ENCODE data around the gene LPIN2.

The LPIN2 gene

DNA sequence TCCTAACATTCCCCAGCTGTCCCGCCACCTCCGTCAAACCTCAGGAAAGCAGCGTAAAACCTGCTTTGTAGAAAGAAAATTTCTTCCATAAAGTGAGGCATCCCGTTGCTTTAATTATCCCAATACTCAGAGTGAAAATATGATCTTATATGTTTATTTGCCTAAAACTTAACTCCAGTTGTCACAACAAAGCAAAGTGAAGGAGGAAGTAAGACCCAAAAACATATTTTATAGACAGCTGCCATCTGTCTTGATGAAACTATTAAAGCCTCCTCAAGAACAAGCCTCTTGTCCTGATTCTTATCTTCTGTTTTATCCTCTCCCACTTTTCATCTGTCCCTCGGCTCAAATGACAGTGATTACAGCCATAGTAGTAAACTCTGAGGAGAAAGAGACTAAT is 28.9 kb upstream of the LPIN2 start:
- Histone ChIP-seq H3K27ac (no peak overlapping the region), H3K4me3 (no peak overlapping the region), H3K9me3 (no peaks in the 10 kb centered on the region), H3K4me1 (peaks cover 0 to 8% (median 2%) of the 10 kb centered on the region in 4 donors), H3K27me3 (no peaks in the 10 kb centered on the region), H3K36me3 (no peaks in the 10 kb centered on the region)
- TF ChIP-seq, protein P1, sequence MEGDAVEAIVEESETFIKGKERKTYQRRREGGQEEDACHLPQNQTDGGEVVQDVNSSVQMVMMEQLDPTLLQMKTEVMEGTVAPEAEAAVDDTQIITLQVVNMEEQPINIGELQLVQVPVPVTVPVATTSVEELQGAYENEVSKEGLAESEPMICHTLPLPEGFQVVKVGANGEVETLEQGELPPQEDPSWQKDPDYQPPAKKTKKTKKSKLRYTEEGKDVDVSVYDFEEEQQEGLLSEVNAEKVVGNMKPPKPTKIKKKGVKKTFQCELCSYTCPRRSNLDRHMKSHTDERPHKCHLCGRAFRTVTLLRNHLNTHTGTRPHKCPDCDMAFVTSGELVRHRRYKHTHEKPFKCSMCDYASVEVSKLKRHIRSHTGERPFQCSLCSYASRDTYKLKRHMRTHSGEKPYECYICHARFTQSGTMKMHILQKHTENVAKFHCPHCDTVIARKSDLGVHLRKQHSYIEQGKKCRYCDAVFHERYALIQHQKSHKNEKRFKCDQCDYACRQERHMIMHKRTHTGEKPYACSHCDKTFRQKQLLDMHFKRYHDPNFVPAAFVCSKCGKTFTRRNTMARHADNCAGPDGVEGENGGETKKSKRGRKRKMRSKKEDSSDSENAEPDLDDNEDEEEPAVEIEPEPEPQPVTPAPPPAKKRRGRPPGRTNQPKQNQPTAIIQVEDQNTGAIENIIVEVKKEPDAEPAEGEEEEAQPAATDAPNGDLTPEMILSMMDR (IDR thresholded peaks at IDR 0.05): no peak
- intact Hi-C loops (cut with DNase I; ENCODE audit: low total_unique reads): no loop called here
- no peak for DNase-seq

DNA sequence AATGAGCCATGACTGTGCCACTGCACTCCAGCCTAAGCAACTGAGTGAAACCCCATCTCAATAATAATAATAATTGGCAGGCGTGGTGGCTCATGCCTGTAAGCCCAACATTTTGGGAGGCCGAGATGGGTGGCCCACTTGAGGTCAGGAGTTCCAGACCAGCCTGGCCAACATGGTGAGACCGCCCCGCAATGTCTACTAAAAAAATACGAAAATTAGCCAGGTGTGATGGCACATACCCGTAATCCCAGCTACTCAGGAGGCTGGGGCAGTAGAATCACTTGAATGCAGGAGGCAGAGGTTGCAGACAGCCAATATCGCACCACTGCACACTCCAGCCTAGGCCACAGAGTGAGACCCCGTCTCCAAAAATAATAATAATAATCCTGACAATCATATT is 27.9 kb upstream of the LPIN2 start:
- TF ChIP-seq, protein P1 (IDR thresholded peaks at IDR 0.05): no peak
- intact Hi-C loops (cut with DNase I; ENCODE audit: low total_unique reads): no loop called here

DNA sequence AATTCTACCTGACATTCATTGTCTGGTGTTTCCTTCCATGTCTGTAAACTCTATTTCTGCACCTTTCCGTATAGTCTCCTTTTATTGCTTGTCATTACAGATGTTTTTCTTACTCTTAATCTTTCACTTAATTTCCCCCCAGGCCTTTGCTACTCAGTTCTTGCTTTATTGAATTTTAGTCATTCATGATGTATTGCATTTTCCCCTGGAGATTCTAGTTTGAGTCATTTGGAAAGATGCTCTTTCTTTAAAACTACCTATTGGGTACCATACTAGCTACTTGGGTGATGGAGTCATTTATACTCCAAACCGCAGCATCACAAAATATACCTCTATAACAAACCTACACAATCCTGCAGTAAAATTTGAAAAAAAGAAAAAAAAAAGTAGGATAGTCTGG is 27.2 kb upstream of the LPIN2 start:
- intact Hi-C loops (cut with DNase I; ENCODE audit: low total_unique reads): no loop called here
- TF ChIP-seq, protein P1 (IDR thresholded peaks at IDR 0.05): no peak

More for the DNA sequence above, 27.9 kb upstream of the LPIN2 start:
- H3K4me1 ChIP-seq: peaks cover 0 to 8% (median 2%) of the 10 kb centered on the region in 4 donors
- no peak overlapping the region for H3K27ac ChIP-seq
- no peak overlapping the region for H3K4me3 ChIP-seq
- no peaks in the 10 kb centered on the region for H3K36me3 ChIP-seq
- no peak for DNase-seq
- H3K9me3 ChIP-seq: no peaks in the 10 kb centered on the region
- no peaks in the 10 kb centered on the region for H3K27me3 ChIP-seq

DNA sequence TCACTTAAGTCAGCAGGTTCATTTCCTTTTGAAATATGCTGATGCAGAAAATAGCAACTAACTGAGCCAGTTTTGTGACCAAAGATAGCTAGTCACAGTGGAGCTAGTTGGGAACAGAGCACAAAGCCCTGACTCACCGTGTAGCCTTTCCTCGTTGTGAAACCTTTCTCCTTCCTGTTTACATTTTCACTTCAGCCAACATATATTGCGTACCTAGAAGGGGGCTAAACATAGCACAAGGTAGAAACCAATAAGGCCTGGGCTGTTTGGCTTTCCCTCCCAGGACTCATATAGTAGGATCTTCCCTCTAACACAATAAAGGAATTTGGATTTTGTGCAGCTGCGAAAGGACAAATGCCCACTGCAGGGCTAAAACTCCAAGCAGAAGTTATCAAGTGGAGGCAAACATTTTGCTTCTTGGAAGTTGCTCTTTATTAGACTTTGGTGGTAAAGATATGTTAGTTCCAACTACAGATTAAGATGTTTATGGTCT is 24.5 kb upstream of the LPIN2 start:
- intact Hi-C loops (cut with DNase I; ENCODE audit: low total_unique reads): no loop called here
- H3K36me3 ChIP-seq: no peaks in the 10 kb centered on the region

More for the DNA sequence above, 27.2 kb upstream of the LPIN2 start:
- no peaks in the 10 kb centered on the region for H3K36me3 ChIP-seq
- H3K4me3 ChIP-seq: no peak overlapping the region
- peaks cover 0 to 8% (median 2%) of the 10 kb centered on the region in 4 donors for H3K4me1 ChIP-seq
- no peaks in the 10 kb centered on the region for H3K27me3 ChIP-seq
- no peaks in the 10 kb centered on the region for H3K9me3 ChIP-seq
- no peak for DNase-seq
- H3K27ac ChIP-seq: no peak overlapping the region

DNA sequence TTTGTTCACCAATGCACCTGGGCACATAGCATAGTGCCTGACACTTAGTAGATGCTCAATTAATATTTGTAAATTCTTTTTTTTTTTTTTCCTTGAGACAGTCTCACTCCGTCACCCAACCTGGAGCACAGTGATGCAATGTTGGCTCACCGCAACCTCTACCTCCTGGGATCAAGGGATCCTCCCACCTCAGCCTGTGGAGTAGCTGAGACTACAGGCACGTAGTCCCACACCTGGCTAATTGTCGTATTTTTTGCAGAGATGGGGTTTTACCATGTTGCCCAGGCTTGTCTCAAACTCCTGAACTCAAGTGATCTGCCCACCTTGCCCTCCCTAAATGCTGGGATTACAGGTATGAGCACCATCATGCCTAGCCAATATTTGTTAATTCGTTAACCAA is 23.2 kb upstream of the LPIN2 start:
- H3K4me3 ChIP-seq: no peak overlapping the region
- DNase-seq: no peak
- H3K27ac ChIP-seq: no peak overlapping the region
- TF ChIP-seq, protein P1 (IDR thresholded peaks at IDR 0.05): no peak
- no peaks in the 10 kb centered on the region for H3K27me3 ChIP-seq
- no peaks in the 10 kb centered on the region for H3K36me3 ChIP-seq
- intact Hi-C loops (cut with DNase I; ENCODE audit: low total_unique reads): no loop called here
- peaks cover 0 to 8% (median 2%) of the 10 kb centered on the region in 4 donors for H3K4me1 ChIP-seq
- no peaks in the 10 kb centered on the region for H3K9me3 ChIP-seq

More for the DNA sequence above, 24.5 kb upstream of the LPIN2 start:
- TF ChIP-seq, protein P1 (IDR thresholded peaks at IDR 0.05): no peak
- DNase-seq: no peak
- Histone ChIP-seq H3K9me3 (no peaks in the 10 kb centered on the region), H3K27ac (peak overlapping the region; percentile 23 to 48), H3K27me3 (no peaks in the 10 kb centered on the region), H3K4me1 (peaks cover 0 to 8% (median 2%) of the 10 kb centered on the region in 4 donors), H3K4me3 (no peak overlapping the region)

DNA sequence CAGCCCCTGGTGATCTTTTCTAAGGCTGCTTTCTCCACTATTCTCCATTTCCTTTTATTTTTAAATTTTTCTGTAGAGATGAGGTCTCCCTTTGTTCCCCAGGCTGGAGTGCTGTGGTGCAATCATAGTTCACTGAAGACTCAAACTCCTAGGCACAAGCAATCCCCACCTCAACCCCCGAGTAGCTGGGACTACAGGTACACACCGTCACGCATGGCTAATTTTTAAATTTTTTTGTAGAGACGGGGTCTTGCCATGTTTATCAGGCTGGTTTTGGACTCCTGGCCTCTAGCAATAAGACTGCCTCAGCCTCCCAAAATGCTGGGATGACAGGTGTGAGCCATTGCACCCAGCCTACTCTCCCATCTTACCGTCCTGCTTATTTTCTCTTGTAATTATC is 22.7 kb upstream of the LPIN2 start:
- DNase-seq: no peak
- H3K4me3 ChIP-seq: no peak overlapping the region
- H3K4me1 ChIP-seq: peaks cover 0 to 8% (median 2%) of the 10 kb centered on the region in 4 donors
- no peaks in the 10 kb centered on the region for H3K27me3 ChIP-seq
- H3K36me3 ChIP-seq: no peaks in the 10 kb centered on the region
- no peaks in the 10 kb centered on the region for H3K9me3 ChIP-seq
- TF ChIP-seq, protein P1 (IDR thresholded peaks at IDR 0.05): no peak
- intact Hi-C loops (cut with DNase I; ENCODE audit: low total_unique reads): no loop called here
- H3K27ac ChIP-seq: no peak overlapping the region

All from tibial artery (tissue), 4 donors.